Measurements from ENCODE around the gene PRKAG1. TPM values are rescaled to one million over a fixed set of nuclear protein-coding genes. Genes with fewer than 3 reads are reported as not detected.

PRKAG1 gene
- total and polyA plus RNA-seq, 2 donors from 2014 or later: 57.1 to 58.4 TPM

- H3K9me3 ChIP-seq (ENCODE audit: control insufficient read depth in 2 of 3, insufficient read depth in 1 of 3, low read length in 3 of 3): no peaks in the 10 kb centered on the region
- H3K27me3 ChIP-seq (ENCODE audit: control insufficient read depth, insufficient read depth, low read length): peaks cover 54% of the 10 kb centered on the region
- FAIRE-seq (no peak), DNase-seq (peak in 2 of 5 donors; percentile 22 to 26)
- TF ChIP-seq, protein P1, sequence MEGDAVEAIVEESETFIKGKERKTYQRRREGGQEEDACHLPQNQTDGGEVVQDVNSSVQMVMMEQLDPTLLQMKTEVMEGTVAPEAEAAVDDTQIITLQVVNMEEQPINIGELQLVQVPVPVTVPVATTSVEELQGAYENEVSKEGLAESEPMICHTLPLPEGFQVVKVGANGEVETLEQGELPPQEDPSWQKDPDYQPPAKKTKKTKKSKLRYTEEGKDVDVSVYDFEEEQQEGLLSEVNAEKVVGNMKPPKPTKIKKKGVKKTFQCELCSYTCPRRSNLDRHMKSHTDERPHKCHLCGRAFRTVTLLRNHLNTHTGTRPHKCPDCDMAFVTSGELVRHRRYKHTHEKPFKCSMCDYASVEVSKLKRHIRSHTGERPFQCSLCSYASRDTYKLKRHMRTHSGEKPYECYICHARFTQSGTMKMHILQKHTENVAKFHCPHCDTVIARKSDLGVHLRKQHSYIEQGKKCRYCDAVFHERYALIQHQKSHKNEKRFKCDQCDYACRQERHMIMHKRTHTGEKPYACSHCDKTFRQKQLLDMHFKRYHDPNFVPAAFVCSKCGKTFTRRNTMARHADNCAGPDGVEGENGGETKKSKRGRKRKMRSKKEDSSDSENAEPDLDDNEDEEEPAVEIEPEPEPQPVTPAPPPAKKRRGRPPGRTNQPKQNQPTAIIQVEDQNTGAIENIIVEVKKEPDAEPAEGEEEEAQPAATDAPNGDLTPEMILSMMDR (IDR thresholded peaks at IDR 0.05; ENCODE audit: borderline replicate concordance, extremely low read depth, insufficient read depth): no peak
- H3K9ac ChIP-seq (ENCODE audit: low read length in 3 of 3): no peak overlapping the region
- intact Hi-C loops (cut with DNase I): no loop called here
- H3K4me3 ChIP-seq (ENCODE audit: low read length in 3 of 3): peak overlapping the region in 1 of 3 donors; percentile 41
- no peaks in the 10 kb centered on the region for H3K36me3 ChIP-seq (ENCODE audit: control insufficient read depth in 2 of 3, insufficient read depth in 3 of 3, low read length in 3 of 3)
- no peak overlapping the region for H3K27ac ChIP-seq (ENCODE audit: low read depth in 2 of 2, low read length in 2 of 2)
- H3K4me1 ChIP-seq (ENCODE audit: control insufficient read depth in 2 of 3, insufficient read depth in 2 of 3, low read depth in 1 of 3, low read length in 3 of 3): peaks cover 0 to 32% (median 17%) of the 10 kb centered on the region in 3 donors
These were observed 38.8 kb downstream of the PRKAG1 start for GRCh38 chr12:48979602-48980388.

DNA sequence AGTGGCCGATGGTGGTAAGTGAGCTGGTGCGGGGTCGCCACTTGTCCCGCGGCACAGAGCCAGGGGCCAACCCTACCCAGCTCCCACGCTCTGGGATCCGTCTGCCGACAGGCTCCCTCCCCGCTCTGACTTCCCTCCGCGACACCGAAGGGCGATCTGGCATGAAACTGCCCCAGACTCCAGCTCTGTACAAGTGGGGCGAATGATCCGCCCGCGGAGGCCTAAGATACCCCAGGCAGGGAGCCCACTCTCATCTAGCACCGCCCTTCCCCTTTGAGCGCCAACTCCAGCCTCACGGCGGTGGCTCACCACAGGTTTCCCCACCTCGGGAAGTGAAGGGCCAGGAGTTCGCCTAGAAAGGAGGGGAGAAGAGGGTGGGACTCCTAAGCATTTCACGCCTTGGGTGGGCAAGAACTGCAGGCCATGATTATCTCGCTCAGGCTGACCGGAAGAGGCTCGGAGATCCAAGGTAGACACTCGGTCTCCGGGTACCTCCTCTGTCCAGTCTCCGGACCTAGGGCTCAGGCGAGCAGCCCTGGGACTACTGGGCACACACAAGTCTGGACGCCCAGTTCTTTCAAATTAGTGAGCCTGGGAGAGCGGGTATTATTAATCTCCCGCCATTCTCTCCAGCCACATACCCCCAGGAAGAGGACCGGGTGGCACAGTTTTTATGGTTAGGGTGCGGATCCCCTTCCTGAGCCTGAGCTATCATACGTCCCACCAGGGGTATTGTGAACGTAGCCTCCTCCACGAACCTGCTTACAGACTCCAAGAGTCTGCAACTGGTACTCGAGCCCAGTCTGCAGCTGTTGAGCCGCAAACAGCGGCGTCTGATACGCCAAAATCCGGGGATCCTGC is 39.6 kb downstream of the PRKAG1 start:
- peaks cover 0 to 32% (median 17%) of the 10 kb centered on the region in 3 donors for H3K4me1 ChIP-seq (ENCODE audit: control insufficient read depth in 2 of 3, insufficient read depth in 2 of 3, low read depth in 1 of 3, low read length in 3 of 3)
- no peak overlapping the region for H3K27ac ChIP-seq (ENCODE audit: low read depth in 2 of 2, low read length in 2 of 2)
- intact Hi-C loops (cut with DNase I): no loop called here
- H3K4me3 ChIP-seq (ENCODE audit: low read length in 3 of 3): peak overlapping the region in 2 of 3 donors; percentile 10 to 41
- H3K27me3 ChIP-seq (ENCODE audit: control insufficient read depth, insufficient read depth, low read length): peaks cover 57% of the 10 kb centered on the region
- no peaks in the 10 kb centered on the region for H3K36me3 ChIP-seq (ENCODE audit: control insufficient read depth in 2 of 3, insufficient read depth in 3 of 3, low read length in 3 of 3)
- H3K9ac ChIP-seq (ENCODE audit: low read length in 3 of 3): no peak overlapping the region
- H3K9me3 ChIP-seq (ENCODE audit: control insufficient read depth in 2 of 3, insufficient read depth in 1 of 3, low read length in 3 of 3): no peaks in the 10 kb centered on the region
- DNase-seq: no peak
- no peak for FAIRE-seq
- TF ChIP-seq, protein P1 (IDR thresholded peaks at IDR 0.05; ENCODE audit: borderline replicate concordance, extremely low read depth, insufficient read depth): no peak

- H3K27ac ChIP-seq (ENCODE audit: low read depth in 2 of 2, low read length in 2 of 2): no peak within 1 kb of the TSS
- H3K9me3 ChIP-seq (ENCODE audit: control insufficient read depth in 2 of 3, insufficient read depth in 1 of 3, low read length in 3 of 3): no peaks in the 10 kb centered on the region
- H3K27me3 ChIP-seq (ENCODE audit: control insufficient read depth, insufficient read depth, low read length): peaks cover 59% of the 10 kb centered on the region
- peak within 1 kb of the TSS in 2 of 3 donors; percentile 10 to 41 for H3K4me3 ChIP-seq (ENCODE audit: low read length in 3 of 3)
- DNase-seq (peak in 2 of 5 donors; percentile 22 to 24), FAIRE-seq (no peak)
- TF ChIP-seq, protein P1 (IDR thresholded peaks at IDR 0.05; ENCODE audit: borderline replicate concordance, extremely low read depth, insufficient read depth): no peak
- intact Hi-C loops (cut with DNase I): no loop called here
- no peak within 1 kb of the TSS for H3K9ac ChIP-seq (ENCODE audit: low read length in 3 of 3)
- no peaks in the 10 kb centered on the region for H3K36me3 ChIP-seq (ENCODE audit: control insufficient read depth in 2 of 3, insufficient read depth in 3 of 3, low read length in 3 of 3)
- peaks cover 0 to 32% (median 17%) of the 10 kb centered on the region in 3 donors for H3K4me1 ChIP-seq (ENCODE audit: control insufficient read depth in 2 of 3, insufficient read depth in 2 of 3, low read depth in 1 of 3, low read length in 3 of 3)
These were observed 40.3 kb downstream of the PRKAG1 start, which contains the start of gene WNT1 for GRCh38 chr12:48978291-48978740. Gene WNT1 (plus strand): TSS chr12:48978322. CDS start chr12:48978651, 329 bp downstream.
